GM12878 (cell line): ENCODE results near the gene ADARB1. TPM values are rescaled to one million over a fixed set of nuclear protein-coding genes. Genes with fewer than 3 reads are reported as not detected.

Experiments used
- ATAC-seq: fragments of 200-7000 bp; cut with Tn5 transposase; 3 replicates; pipeline ENCODE4 v1.9.1; 2020; ENCODE audit warnings: mild to moderate bottlenecking, moderate library complexity
- BruUV-seq: library from RNA; stranded (reverse); fragments of 400-500 nt; replicated peaks from 2 replicates; lab custom pipeline; 2021; lab: Mats Ljungman, UMichigan
- CTCF ChIA-PET: fragments of 300-600 bp; sonication (Branson Sonifier 250); formaldehyde crosslinking; extraction: SDS; loops from one replicate; lab custom pipeline; 2021; ENCODE audit warnings: inconsistent platforms; lab: Yijun Ruan, JAX
- POLR2A ChIA-PET: fragments of 350-600 bp; formaldehyde crosslinking; extraction: SDS; loops from one replicate; lab custom pipeline; 2021; ENCODE audit warnings: inconsistent platforms; lab: Charles Lee
- RAD21 ChIA-PET: fragments of 300-600 bp; sonication (Branson Sonifier 250); formaldehyde crosslinking; loops from one replicate; lab custom pipeline; 2023; ENCODE audit warnings: antibody characterized with exemption; ENCODE audit not compliant: unreplicated experiment; lab: Charles Lee
- SMC1A ChIA-PET: fragments of 300-600 bp; sonication (Branson Sonifier 250); formaldehyde crosslinking; loops from one replicate; lab custom pipeline; 2023; ENCODE audit not compliant: unreplicated experiment, uncharacterized antibody; lab: Charles Lee
- DNase-seq: peaks from one replicate; pipeline ENCODE4 v3.0.0-alpha.2; 2011; ENCODE audit warnings: low read depth, low spot score
- FAIRE-seq: peaks from 3 replicates; lab custom pipeline; 2011; peaks lifted over from hg19 to GRCh38; lab: Jason Lieb, UNC
- H2AFZ ChIP-seq: 2 replicates; pipeline ENCODE4 v1.6.0; 2011; ENCODE audit warnings: low read depth, low read length, control low read depth; ENCODE audit not compliant: control insufficient read depth
- H3K27ac ChIP-seq: 2 replicates; pipeline ENCODE4 v1.5.1; 2011; ENCODE audit warnings: control low read depth; ENCODE audit not compliant: control insufficient read depth, insufficient read depth
- H3K27me3 ChIP-seq, 2 experiments: replicated peaks in 1 of 2; 2 replicates each; pipeline versions ENCODE4 v1.6.0 to v1.6.1; 2011; ENCODE audit warnings: low read length in 1 of 2; ENCODE audit not compliant: control insufficient read depth in 2 of 2, insufficient read depth in 2 of 2
- H3K36me3 ChIP-seq, 2 experiments: 2 replicates each; pipeline ENCODE4 v1.5.1; 2011; ENCODE audit warnings: low read length in 1 of 2; ENCODE audit not compliant: control insufficient read depth in 2 of 2, insufficient read depth in 2 of 2
- H3K4me1 ChIP-seq: 2 replicates; pipeline ENCODE4 v1.6.1; 2011; ENCODE audit warnings: mild to moderate bottlenecking, low read length, moderate library complexity, mixed read lengths; ENCODE audit not compliant: control insufficient read depth, insufficient read depth
- H3K4me2 ChIP-seq: 2 replicates; pipeline ENCODE4 v1.6.0; 2011; ENCODE audit warnings: control low read depth; ENCODE audit not compliant: control insufficient read depth, insufficient read depth
- H3K4me3 ChIP-seq: fragments of 200-600 bp; sonication (generic); 2 replicates; pipeline ENCODE4 v1.5.1; 2016
- H3K79me2 ChIP-seq: 2 replicates; pipeline ENCODE4 v1.6.0; 2011; ENCODE audit warnings: low read length; ENCODE audit not compliant: control insufficient read depth, insufficient read depth
- H3K9ac ChIP-seq: 2 replicates; pipeline ENCODE4 v1.8.0; 2011; ENCODE audit warnings: low read length, control low read depth, mixed read lengths; ENCODE audit not compliant: control insufficient read depth, insufficient read depth
- H3K9me3 ChIP-seq: replicated peaks from 3 replicates; pipeline ENCODE4 v1.5.1; 2011; ENCODE audit warnings: mild to moderate bottlenecking, low read length; ENCODE audit not compliant: control insufficient read depth, insufficient read depth
- H4K20me1 ChIP-seq: 2 replicates; pipeline ENCODE4 v1.6.0; 2011; ENCODE audit not compliant: control insufficient read depth, insufficient read depth
- ASH2L ChIP-seq: fragments of 300-600, 200-600 bp; sonication (generic); IDR thresholded peaks from 2 replicates; pipeline ENCODE4 v1.6.1; 2017; ENCODE audit warnings: low read depth, mild to moderate bottlenecking, borderline replicate concordance
- BRCA1 ChIP-seq: IDR thresholded peaks from 2 replicates; pipeline ENCODE4 v1.6.1; 2011; ENCODE audit warnings: low read depth, low read length, improper control_type of control experiment
- FOXK2 ChIP-seq: fragments of 450-650 bp; IDR thresholded peaks from 2 replicates; pipeline ENCODE4 v1.6.1; 2017; ENCODE audit warnings: mild to moderate bottlenecking, moderate library complexity
- FOXM1 ChIP-seq: IDR thresholded peaks from 2 replicates; pipeline ENCODE4 v1.6.1; 2012; ENCODE audit warnings: low read depth, mild to moderate bottlenecking, inconsistent platforms, low read length, moderate library complexity
- HDGF ChIP-seq: fragments of 450-650 bp; IDR thresholded peaks from 2 replicates; pipeline ENCODE4 v1.6.1; 2016; ENCODE audit warnings: antibody characterized with exemption
- KAT2A ChIP-seq: conservative IDR thresholded peaks from 2 replicates; pipeline ENCODE4 v1.6.1; 2011; ENCODE audit warnings: low read depth, low read length; ENCODE audit not compliant: control insufficient read depth
- MLLT1 ChIP-seq: fragments of 450-650 bp; IDR thresholded peaks from 2 replicates; pipeline ENCODE4 v1.6.1; 2016; ENCODE audit warnings: mild to moderate bottlenecking
- NFYA ChIP-seq: IDR thresholded peaks from 2 replicates; pipeline ENCODE4 v1.6.1; 2011; ENCODE audit warnings: low read depth, mild to moderate bottlenecking, low read length, improper control_type of control experiment, borderline replicate concordance
- REST ChIP-seq: IDR thresholded peaks from 2 replicates; pipeline ENCODE4 v1.6.1; 2012; ENCODE audit warnings: mild to moderate bottlenecking, low read depth, low read length
- WGBS: methylation state at CpG from one replicate; pipeline ENCODE4 v1.1.6; 2016; ENCODE audit warnings: low lambda C conversion rate; ENCODE audit not compliant: insufficient replicate concordance, insufficient coverage; ENCODE audit errors: missing lambda C conversion rate; 5-methylcytosine and 5-hydroxymethylcytosine counted together
- in situ Hi-C: fragments of 300-500 bp; cut with MboI; formaldehyde crosslinking; loops from 9 replicates; pipeline ENCODE4 v1.14.3; 2018; ENCODE audit warnings: mixed read lengths
- intact Hi-C: fragments of 100-400 bp; cut with micrococcal nuclease; formaldehyde crosslinking; loops from one replicate; pipeline ENCODE4 v1.14.2; 2022; ENCODE audit not compliant: unreplicated experiment
- polyA plus RNA-seq, 11 experiments: library from polyadenylated mRNA; depleted of rRNA in 4 of 11; unstranded in 6 of 11; stranded (reverse) in 5 of 11; fragments of >200 nt; fragmentation: Nextera tagmentation in 4 of 11; fragmentation: Illumina TruSeq in 1 of 11; extraction: Ambion mirVana in 4 of 11; extraction: Trizol in 1 of 11; gene quantifications; 1 replicate in 1 of 11; 2 replicates in 10 of 11; pipeline versions ENCODE4 v1.2.1 to v1.2.3, GENCODE V29; 2011 to 2016; ENCODE audit warnings: inconsistent platforms in 2 of 11, missing spikeins in 2 of 11, low read depth in 1 of 11
- total RNA-seq, 4 experiments: library from RNA; depleted of rRNA in 3 of 4; stranded (reverse); fragments of >200 nt in 3 of 4; fragmentation: Illumina TruSeq in 1 of 4; extraction: Trizol in 1 of 4; gene quantifications; 2 replicates each; pipeline versions ENCODE4 v1.2.1 to v1.2.3, GENCODE V29; 2013 to 2021
- TF ChIP-seq, protein P1 (sequence below): IDR thresholded peaks from 2 replicates; pipeline ENCODE4 v1.6.1; 2012; ENCODE audit warnings: low read depth, low read length, improper control_type of control experiment
- TF ChIP-seq, protein P2 (sequence below), 3 experiments: IDR thresholded peaks in 2 of 3; conservative IDR thresholded peaks in 1 of 3; 2 replicates each; pipeline ENCODE4 v1.5.1; 2011; ENCODE audit warnings: low read depth in 3 of 3, low read length in 3 of 3, mild to moderate bottlenecking in 3 of 3, control low read depth in 2 of 3, moderate library complexity in 2 of 3, inconsistent platforms in 1 of 3, mixed read lengths in 1 of 3; ENCODE audit not compliant: control insufficient read depth in 2 of 3, insufficient read depth in 1 of 3; ENCODE audit errors: extremely low read depth in 1 of 3

ADARB1 gene
- total and polyA plus RNA-seq, 10 of the 15 experiments (the other 5 are each of a cell fraction or from before 2014, with no cell fraction given), result 5.7 to 61.7 (median 25.3) TPM

DNA sequence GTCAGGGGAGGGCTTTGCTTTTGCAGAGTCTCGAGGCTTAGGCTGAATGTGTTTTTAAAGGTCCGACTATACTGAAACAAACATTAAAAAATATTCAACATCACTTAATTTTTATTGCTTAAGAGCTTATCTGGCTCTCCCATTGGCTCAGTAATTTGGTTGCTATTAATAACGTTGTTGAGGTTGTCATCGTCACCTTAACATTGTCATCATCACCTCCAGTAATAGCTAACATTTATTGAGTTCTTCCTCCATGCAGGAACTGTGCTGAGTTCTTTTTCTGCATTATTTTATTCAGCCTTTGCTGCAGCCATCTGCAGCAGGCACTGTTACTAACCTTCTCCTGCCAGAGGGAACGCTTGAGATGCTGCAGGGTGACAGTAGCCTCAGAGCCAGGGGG is 40.1 kb downstream of the ADARB1 start:
- intact Hi-C loops, result no loop called here
- TF ChIP-seq NFYA (no peak), HDGF (no peak), MLLT1 (no peak), FOXK2 (no peak), KAT2A (no peak), ASH2L (no peak), FOXM1 (no peak), BRCA1 (no peak), REST (no peak)
- TF ChIP-seq, protein P1, sequence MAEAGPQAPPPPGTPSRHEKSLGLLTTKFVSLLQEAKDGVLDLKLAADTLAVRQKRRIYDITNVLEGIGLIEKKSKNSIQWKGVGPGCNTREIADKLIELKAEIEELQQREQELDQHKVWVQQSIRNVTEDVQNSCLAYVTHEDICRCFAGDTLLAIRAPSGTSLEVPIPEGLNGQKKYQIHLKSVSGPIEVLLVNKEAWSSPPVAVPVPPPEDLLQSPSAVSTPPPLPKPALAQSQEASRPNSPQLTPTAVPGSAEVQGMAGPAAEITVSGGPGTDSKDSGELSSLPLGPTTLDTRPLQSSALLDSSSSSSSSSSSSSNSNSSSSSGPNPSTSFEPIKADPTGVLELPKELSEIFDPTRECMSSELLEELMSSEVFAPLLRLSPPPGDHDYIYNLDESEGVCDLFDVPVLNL, result no peak
- TF ChIP-seq, protein P2, sequence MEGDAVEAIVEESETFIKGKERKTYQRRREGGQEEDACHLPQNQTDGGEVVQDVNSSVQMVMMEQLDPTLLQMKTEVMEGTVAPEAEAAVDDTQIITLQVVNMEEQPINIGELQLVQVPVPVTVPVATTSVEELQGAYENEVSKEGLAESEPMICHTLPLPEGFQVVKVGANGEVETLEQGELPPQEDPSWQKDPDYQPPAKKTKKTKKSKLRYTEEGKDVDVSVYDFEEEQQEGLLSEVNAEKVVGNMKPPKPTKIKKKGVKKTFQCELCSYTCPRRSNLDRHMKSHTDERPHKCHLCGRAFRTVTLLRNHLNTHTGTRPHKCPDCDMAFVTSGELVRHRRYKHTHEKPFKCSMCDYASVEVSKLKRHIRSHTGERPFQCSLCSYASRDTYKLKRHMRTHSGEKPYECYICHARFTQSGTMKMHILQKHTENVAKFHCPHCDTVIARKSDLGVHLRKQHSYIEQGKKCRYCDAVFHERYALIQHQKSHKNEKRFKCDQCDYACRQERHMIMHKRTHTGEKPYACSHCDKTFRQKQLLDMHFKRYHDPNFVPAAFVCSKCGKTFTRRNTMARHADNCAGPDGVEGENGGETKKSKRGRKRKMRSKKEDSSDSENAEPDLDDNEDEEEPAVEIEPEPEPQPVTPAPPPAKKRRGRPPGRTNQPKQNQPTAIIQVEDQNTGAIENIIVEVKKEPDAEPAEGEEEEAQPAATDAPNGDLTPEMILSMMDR (IDR thresholded peaks at IDR 0.05 in 2 of 3, conservative IDR thresholded peaks at IDR 0.05 in 1 of 3; ENCODE audit: control insufficient read depth in 2 of 3, extremely low read depth in 1 of 3, insufficient read depth in 1 of 3, low read depth in 3 of 3, low read length in 3 of 3), result no peak

More for the DNA sequence above, 40.1 kb downstream of the ADARB1 start:
- H3K4me1 ChIP-seq, result peaks cover 27% of the 10 kb centered on the region
- H3K4me2 ChIP-seq, result no peak overlapping the region
- no TSS peak for BruUV-seq
- CTCF ChIA-PET, result interaction anchor here (1.0 to 9.2 kb wide), 8 partner anchors 8 to 165 kb away, joined by 3 to 170 read pairs (median 11); no protein-coding TSS in a partner anchor
- no peak for DNase-seq
- RAD21 ChIA-PET, result interaction anchor here (1.1 to 2.9 kb wide), 5 partner anchors 11 to 187 kb away, joined by 3 to 16 read pairs (median 4); no protein-coding TSS in a partner anchor
- in situ Hi-C loops, result no loop called here
- H3K9me3 ChIP-seq, result no peaks in the 10 kb centered on the region; the same call in 2 of the 3 replicates
- no peak overlapping the region for H3K4me3 ChIP-seq
- no peaks in the 10 kb centered on the region; the same call in 1 of the 2 replicates for H4K20me1 ChIP-seq
- no peaks in the 10 kb centered on the region for H3K36me3 ChIP-seq
- ATAC-seq, result no peak
- POLR2A ChIA-PET, result interaction anchor here (1.5 kb wide), 1 partner anchor 14 kb away, joined by 3 read pairs; no protein-coding TSS in a partner anchor
- H3K79me2 ChIP-seq, result no peaks in the 10 kb centered on the region
- H3K9ac ChIP-seq, result no peak overlapping the region
- no peak overlapping the region for H3K27ac ChIP-seq
- no peak for FAIRE-seq
- 38% methylated on average over 5 of the region's 5 CpGs for WGBS
- no peak overlapping the region for H2AFZ ChIP-seq
- H3K27me3 ChIP-seq, result no peaks in the 10 kb centered on the region; a peak in 1 of 4 replicates
- SMC1A ChIA-PET, result interaction anchor here (1.0 to 5.1 kb wide), 7 partner anchors 8 to 35 kb away, joined by 3 to 40 read pairs (median 9); no protein-coding TSS in a partner anchor
